SK-N-SH (cell line): ENCODE measurements around the gene ABCG1. TPM values are rescaled to one million over a fixed set of nuclear protein-coding genes. Genes with fewer than 3 reads are reported as not detected.

Experiments
- CTCF ChIA-PET: fragments of 300-600, 350-600 bp; formaldehyde crosslinking; extraction: SDS; loops from one replicate; lab custom pipeline; 2021; lab: Yijun Ruan, JAX
- POLR2A ChIA-PET: fragments of 350-600 bp; sonication (Branson Sonifier 250); formaldehyde crosslinking; extraction: SDS; loops from one replicate; lab custom pipeline; 2020; ENCODE audit warnings: antibody characterized with exemption, inconsistent platforms; lab: Yijun Ruan, JAX
- DNase-seq: peaks from one replicate; pipeline ENCODE4 v3.0.0; 2012
- H2AFZ ChIP-seq: fragments of 200-600 bp; sonication (generic); 2 replicates; pipeline ENCODE4 v1.8.1; 2016; ENCODE audit warnings: antibody characterized with exemption, mild to moderate bottlenecking, low read depth
- H3F3A ChIP-seq: fragments of 200-600 bp; sonication (generic); replicated peaks from 2 replicates; pipeline ENCODE3; 2016; ENCODE audit warnings: antibody characterized with exemption, mild to moderate bottlenecking; ENCODE audit not compliant: insufficient read depth
- H3K27ac ChIP-seq, 2 experiments: fragments of 200-500 bp in 1 of 2; fragments of 200-600 bp in 1 of 2; sonication (Bioruptor generic) in 1 of 2; sonication (generic), shearing (Covaris generic) in 1 of 2; 2 replicates each; pipeline versions ENCODE4 v1.5.1 to v1.6.1; 2014 to 2016; ENCODE audit warnings: low read depth in 2 of 2, inconsistent platforms in 1 of 2, low read length in 1 of 2, mild to moderate bottlenecking in 1 of 2, mixed read lengths in 1 of 2
- H3K27me3 ChIP-seq: fragments of 200-600 bp; sonication (generic), shearing (Covaris generic); 2 replicates; pipeline ENCODE4 v1.6.1; 2016; ENCODE audit warnings: mixed run types; ENCODE audit not compliant: insufficient read depth
- H3K36me3 ChIP-seq, 2 experiments: fragments of 200-500 bp in 1 of 2; fragments of 200-600 bp in 1 of 2; sonication (Bioruptor generic) in 1 of 2; sonication (generic) in 1 of 2; replicated peaks in 1 of 2; 2 replicates each; pipeline versions ENCODE3 to v1.5.1; 2014 to 2016; ENCODE audit warnings: low read length in 1 of 2, mild to moderate bottlenecking in 1 of 2; ENCODE audit not compliant: insufficient read depth in 2 of 2, control insufficient read depth in 1 of 2
- H3K4me1 ChIP-seq, 2 experiments: fragments of 200-500 bp in 1 of 2; fragments of 200-600 bp in 1 of 2; sonication (Bioruptor generic) in 1 of 2; sonication (generic), shearing (Covaris generic) in 1 of 2; 2 replicates each; pipeline versions ENCODE4 v1.5.1 to v1.6.1; 2014 to 2016; ENCODE audit warnings: low read depth in 1 of 2, low read length in 1 of 2, mixed run types in 1 of 2; ENCODE audit not compliant: insufficient read depth in 2 of 2, control insufficient read depth in 1 of 2
- H3K4me2 ChIP-seq: fragments of 200-600 bp; sonication (generic), shearing (Covaris generic); 2 replicates; pipeline ENCODE4 v1.6.1; 2017; ENCODE audit warnings: mixed run types
- H3K4me3 ChIP-seq, 2 experiments: fragments of 200-500 bp in 1 of 2; fragments of 200-600 bp in 1 of 2; sonication (Bioruptor generic) in 1 of 2; sonication (generic), shearing (Covaris generic) in 1 of 2; 2 replicates each; pipeline versions ENCODE4 v1.5.1 to v1.8.1; 2014 to 2016; ENCODE audit warnings: low read depth in 2 of 2, inconsistent platforms in 1 of 2, low read length in 1 of 2, mild to moderate bottlenecking in 1 of 2, mixed read lengths in 1 of 2, moderate library complexity in 1 of 2
- H3K79me2 ChIP-seq: fragments of 200-600 bp; sonication (generic); 2 replicates; pipeline ENCODE4 v1.8.1; 2017; ENCODE audit warnings: mild to moderate bottlenecking; ENCODE audit not compliant: insufficient read depth
- H3K9ac ChIP-seq: fragments of 200-600 bp; sonication (generic); 2 replicates; pipeline ENCODE4 v1.6.1; 2017; ENCODE audit warnings: mixed run types
- H3K9me2 ChIP-seq: fragments of 200-600 bp; sonication (generic); 2 replicates; pipeline ENCODE4 v1.6.1; 2017; ENCODE audit warnings: mixed run types
- H3K9me3 ChIP-seq: fragments of 200-600 bp; sonication (generic); 2 replicates; pipeline ENCODE4 v1.6.1; 2017; ENCODE audit warnings: mixed run types, mild to moderate bottlenecking, moderate library complexity
- H4K20me1 ChIP-seq: fragments of 200-600 bp; sonication (generic); 2 replicates; pipeline ENCODE4 v1.6.1; 2017; ENCODE audit warnings: mild to moderate bottlenecking, mixed run types; ENCODE audit not compliant: insufficient read depth
- CHD2 ChIP-seq: fragments of 150-350 bp; IDR thresholded peaks from 2 replicates; pipeline ENCODE4 v1.6.1; 2018; ENCODE audit warnings: low read length; ENCODE audit not compliant: partially characterized antibody
- FOSL2 ChIP-seq: IDR thresholded peaks from 2 replicates; pipeline ENCODE4 v1.4.0; 2012; ENCODE audit warnings: low read depth, mild to moderate bottlenecking, moderate library complexity, borderline replicate concordance
- FOXM1 ChIP-seq: IDR thresholded peaks from 2 replicates; pipeline ENCODE4 v1.4.0; 2012; ENCODE audit warnings: low read depth, mild to moderate bottlenecking
- GABPA ChIP-seq: IDR thresholded peaks from 2 replicates; pipeline ENCODE4 v1.4.0; 2012; ENCODE audit warnings: low read depth, mild to moderate bottlenecking
- GATA2 ChIP-seq: sonication (generic); formaldehyde crosslinking; IDR thresholded peaks from 2 replicates; pipeline ENCODE4 v1.5.0; 2020; ENCODE audit warnings: mild to moderate bottlenecking, missing genetic modification reagents
- MEF2A ChIP-seq: IDR thresholded peaks from 2 replicates; pipeline ENCODE4 v1.4.0; 2012; ENCODE audit warnings: low read depth, borderline replicate concordance
- POLR2AphosphoS5 ChIP-seq: IDR thresholded peaks from 2 replicates; pipeline ENCODE4 v1.6.1; 2012; ENCODE audit warnings: low read depth, low read length
- RAD21 ChIP-seq: IDR thresholded peaks from 2 replicates; pipeline ENCODE4 v1.6.1; 2012; ENCODE audit warnings: mild to moderate bottlenecking, low read length
- RFX5 ChIP-seq: IDR thresholded peaks from 2 replicates; pipeline ENCODE4 v1.6.1; 2012; ENCODE audit warnings: mild to moderate bottlenecking, improper control_type of control experiment, low read length
- RXRA ChIP-seq: IDR thresholded peaks from 2 replicates; pipeline ENCODE4 v1.4.0; 2012; ENCODE audit warnings: low read depth, mild to moderate bottlenecking, borderline replicate concordance
- SMC3 ChIP-seq: IDR thresholded peaks from 2 replicates; pipeline ENCODE4 v1.6.1; 2012; ENCODE audit warnings: low read depth, low read length, improper control_type of control experiment
- USF2 ChIP-seq: fragments of 150-350 bp; IDR thresholded peaks from 2 replicates; pipeline ENCODE4 v1.6.1; 2017; ENCODE audit warnings: antibody characterized with exemption, low read length, low read depth, borderline replicate concordance
- YY1 ChIP-seq: IDR thresholded peaks from 2 replicates; pipeline ENCODE4 v1.4.0; 2012; ENCODE audit warnings: low read depth, mild to moderate bottlenecking
- ZBTB33 ChIP-seq: IDR thresholded peaks from 2 replicates; pipeline ENCODE4 v1.4.0; 2012; ENCODE audit warnings: low read depth, borderline replicate concordance
- WGBS: methylation state at CpG from one replicate; pipeline ENCODE4 v1.1.6; 2017; ENCODE audit warnings: low lambda C conversion rate; 5-methylcytosine and 5-hydroxymethylcytosine counted together
- polyA plus RNA-seq, 3 experiments: library from polyadenylated mRNA; depleted of rRNA; stranded (reverse); fragments of >200 nt; gene quantifications; 2 replicates each; pipeline ENCODE4 v1.2.3, GENCODE V29; 2012
- TF ChIP-seq, protein P1 (sequence below): fragments of 150-350 bp; IDR thresholded peaks from 2 replicates; pipeline ENCODE4 v1.6.1; 2016; ENCODE audit warnings: mild to moderate bottlenecking, low read depth, low read length

ABCG1 gene
- polyA plus RNA-seq, 1 of the 3 experiments (the other 2 are of a cell fraction) = 0.07 TPM

GRCh38 chr21:42237577-42237976, 18.6 kb downstream of the ABCG1 start:
- no peak overlapping the region for H3K9ac ChIP-seq
- TF ChIP-seq POLR2AphosphoS5 (no peak), FOXM1 (no peak), YY1 (no peak)
- TF ChIP-seq, all 33 proteins: peak for 0
- H3K9me3 ChIP-seq = no peaks in the 10 kb centered on the region
- H3K4me2 ChIP-seq = no peak overlapping the region
- H3K27ac ChIP-seq = no peak overlapping the region
- H4K20me1 ChIP-seq = no peaks in the 10 kb centered on the region
- no peaks in the 10 kb centered on the region for H3K36me3 ChIP-seq
- no peaks in the 10 kb centered on the region for H3K9me2 ChIP-seq
- 57% methylated on average over 1 of the region's 3 CpGs for WGBS
- H3F3A ChIP-seq = no peaks in the 10 kb centered on the region
- H3K27me3 ChIP-seq = peaks cover 6% of the 10 kb centered on the region; the same call in 1 of the 2 replicates
- ChIA-PET CTCF (interaction anchor here (1.1 to 2.0 kb wide), 3 partner anchors 8 to 38 kb away, joined by 3 to 10 read pairs (median 5); no protein-coding TSS in a partner anchor), POLR2A (no interaction called here)
- no peak for DNase-seq
- peaks cover 8 to 46% of the 10 kb centered on the region in 2 experiments; a peak in 3 of 4 replicates for H3K4me1 ChIP-seq
- no peaks in the 10 kb centered on the region for H3K79me2 ChIP-seq
- no peak overlapping the region for H2AFZ ChIP-seq
- H3K4me3 ChIP-seq = no peak overlapping the region

GRCh38 chr21:42238185-42238934, 19.4 kb downstream of the ABCG1 start:
- H3K9me3 ChIP-seq = no peaks in the 10 kb centered on the region
- ChIA-PET CTCF (interaction anchor here (0.7 to 2.0 kb wide), 7 partner anchors 9 to 74 kb away, joined by 3 to 10 read pairs (median 5); no protein-coding TSS in a partner anchor), POLR2A (interaction anchor here (0.7 kb wide), 1 partner anchor 18 kb away, joined by 3 read pairs; no protein-coding TSS in a partner anchor)
- DNase-seq = no peak
- no peaks in the 10 kb centered on the region for H4K20me1 ChIP-seq
- 50% methylated on average over 12 of the region's 12 CpGs for WGBS
- H3K4me3 ChIP-seq = no peak overlapping the region
- no peaks in the 10 kb centered on the region for H3K36me3 ChIP-seq
- no peak overlapping the region for H2AFZ ChIP-seq
- H3K4me2 ChIP-seq = no peak overlapping the region
- H3K27me3 ChIP-seq = peaks cover 6% of the 10 kb centered on the region; the same call in 1 of the 2 replicates
- no peaks in the 10 kb centered on the region for H3K9me2 ChIP-seq
- H3K9ac ChIP-seq = no peak overlapping the region
- H3K79me2 ChIP-seq = no peaks in the 10 kb centered on the region
- H3K27ac ChIP-seq = no peak overlapping the region
- peaks cover 8 to 44% of the 10 kb centered on the region in 2 experiments; a peak in 3 of 4 replicates for H3K4me1 ChIP-seq
- H3F3A ChIP-seq = no peaks in the 10 kb centered on the region
- TF ChIP-seq FOXM1 (no peak), RFX5 (no peak), ZBTB33 (no peak), MEF2A (no peak), FOSL2 (no peak), YY1 (no peak)

DNA sequence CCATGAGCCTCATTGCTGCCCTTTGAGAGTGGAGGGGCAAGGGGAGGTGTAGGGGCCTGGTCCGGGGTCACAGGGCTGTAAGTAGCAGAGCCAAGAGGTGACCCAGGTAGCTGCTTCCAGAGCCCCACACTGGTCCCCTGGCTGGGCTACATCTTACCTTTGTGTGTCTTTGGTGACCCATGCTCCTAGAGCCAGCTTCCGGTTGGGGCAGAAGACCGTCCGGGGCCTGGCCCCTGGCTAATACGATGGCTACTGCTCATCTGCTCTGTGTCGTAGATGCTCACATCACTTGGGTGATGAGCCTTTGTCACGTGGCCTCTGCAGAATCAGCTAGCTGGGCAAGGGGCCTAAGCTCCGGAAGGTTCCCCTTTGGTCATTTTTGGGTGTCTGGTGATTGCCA, 20.6 kb downstream of the ABCG1 start:
- Histone ChIP-seq H3K4me2 (no peak overlapping the region), H3K36me3 (no peaks in the 10 kb centered on the region), H3K27me3 (no peaks in the 10 kb centered on the region), H3K4me1 (peaks cover 0 to 32% of the 10 kb centered on the region in 2 experiments; a peak in 2 of 4 replicates), H3K9ac (no peak overlapping the region), H3K9me3 (no peaks in the 10 kb centered on the region), H2AFZ (no peak overlapping the region), H3K79me2 (no peaks in the 10 kb centered on the region), H3K4me3 (no peak overlapping the region), H3K27ac (no peak overlapping the region), H3K9me2 (no peaks in the 10 kb centered on the region), H3F3A (no peaks in the 10 kb centered on the region), H4K20me1 (no peaks in the 10 kb centered on the region)
- 51% methylated on average over 8 of the region's 8 CpGs for WGBS
- POLR2A ChIA-PET = no interaction called here
- CTCF ChIA-PET = interaction anchor here (1.0 to 1.9 kb wide), 2 partner anchors 14 to 19 kb away, joined by 5 to 10 read pairs; no protein-coding TSS in a partner anchor
- TF ChIP-seq FOSL2 (no peak), RXRA (no peak), SMC3 (no peak), GABPA (no peak), RAD21 (no peak), USF2 (no peak), YY1 (no peak), GATA2 (CRISPR knock-in tag) (no peak), CHD2 (no peak), MEF2A (no peak)
- TF ChIP-seq, protein P1, sequence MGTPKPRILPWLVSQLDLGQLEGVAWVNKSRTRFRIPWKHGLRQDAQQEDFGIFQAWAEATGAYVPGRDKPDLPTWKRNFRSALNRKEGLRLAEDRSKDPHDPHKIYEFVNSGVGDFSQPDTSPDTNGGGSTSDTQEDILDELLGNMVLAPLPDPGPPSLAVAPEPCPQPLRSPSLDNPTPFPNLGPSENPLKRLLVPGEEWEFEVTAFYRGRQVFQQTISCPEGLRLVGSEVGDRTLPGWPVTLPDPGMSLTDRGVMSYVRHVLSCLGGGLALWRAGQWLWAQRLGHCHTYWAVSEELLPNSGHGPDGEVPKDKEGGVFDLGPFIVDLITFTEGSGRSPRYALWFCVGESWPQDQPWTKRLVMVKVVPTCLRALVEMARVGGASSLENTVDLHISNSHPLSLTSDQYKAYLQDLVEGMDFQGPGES = no peak
- no peak for DNase-seq
